Upper lobe of right lung (tissue), 1 donor: ENCODE measurements around the gene RNF20. TPM values are rescaled to one million over a fixed set of nuclear protein-coding genes. Genes with fewer than 3 reads are reported as not detected.

Source experiments
- ATAC-seq: fragments of 200-7000 bp; cut with Tn5 transposase; one replicate; pipeline ENCODE4 v1.9.1; 2020; ENCODE audit warnings: mild to moderate bottlenecking, moderate library complexity
- DNase-seq: peaks from one replicate; pipeline ENCODE4 v3.0.0-alpha.2; 2020
- H3K27ac ChIP-seq: fragments of 200-600 bp; one replicate; pipeline ENCODE4 v1.8.0; 2022
- H3K27me3 ChIP-seq: fragments of 200-600 bp; one replicate; pipeline ENCODE4 v1.8.0; 2022; ENCODE audit warnings: mild to moderate bottlenecking
- H3K36me3 ChIP-seq: fragments of 200-600 bp; one replicate; pipeline ENCODE4 v1.8.0; 2022
- H3K4me1 ChIP-seq: fragments of 200-600 bp; one replicate; pipeline ENCODE4 v1.8.0; 2022
- H3K4me3 ChIP-seq: fragments of 200-600 bp; one replicate; pipeline ENCODE4 v1.8.0; 2022; ENCODE audit warnings: mild to moderate bottlenecking
- H3K9me3 ChIP-seq: fragments of 200-600 bp; one replicate; pipeline ENCODE4 v1.8.0; 2022
- intact Hi-C: fragments of 100-400 bp; cut with DNase I; formaldehyde crosslinking; loops from one replicate; pipeline ENCODE4 v1.11.0; 2022
- total RNA-seq: library from RNA; stranded (reverse); fragmentation: NEBNext Ultra II Directional; extraction: Animal tissue kit (Norgen Biotek cat#: 25700); gene quantifications from one replicate; pipeline ENCODE4 v1.2.1, GENCODE V29; 2021
- TF ChIP-seq, protein P1 (sequence below): fragments of 200-600 bp; IDR thresholded peaks from one replicate; pipeline ENCODE4 v1.8.0; 2022; ENCODE audit warnings: antibody characterized with exemption
- donor health status: DM: no; HTN: yes; CAD: no; lungs with severe emphysema.

RNF20 gene
- total RNA-seq, 1 donor from 2014 or later = 48.1 TPM

DNA sequence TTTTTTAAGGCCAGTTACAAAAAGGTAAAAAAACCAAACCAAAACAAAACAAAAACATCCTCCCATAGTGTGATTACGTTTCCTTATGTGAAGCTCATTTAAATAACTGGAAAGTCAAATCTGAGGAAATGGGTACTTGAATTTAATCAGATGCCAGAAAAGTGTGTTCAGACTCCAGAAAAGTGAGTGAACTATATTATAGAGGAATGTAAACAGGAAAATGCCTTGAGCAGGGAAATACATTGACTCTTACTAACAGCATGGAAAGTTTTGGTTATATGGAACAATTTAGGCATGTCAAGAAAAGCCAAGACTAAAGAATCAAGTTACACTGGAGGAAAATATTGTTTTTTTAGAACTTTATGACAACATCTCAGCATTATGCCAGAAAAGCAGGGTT lies 37.8 kb upstream of the RNF20 start:
- Histone ChIP-seq H3K4me1 (no peaks in the 10 kb centered on the region), H3K4me3 (no peak overlapping the region), H3K27me3 (no peaks in the 10 kb centered on the region), H3K9me3 (no peaks in the 10 kb centered on the region), H3K36me3 (no peaks in the 10 kb centered on the region), H3K27ac (no peak overlapping the region)
- intact Hi-C loops = no loop called here
- ATAC-seq (no peak), DNase-seq (no peak)
- TF ChIP-seq, protein P1, sequence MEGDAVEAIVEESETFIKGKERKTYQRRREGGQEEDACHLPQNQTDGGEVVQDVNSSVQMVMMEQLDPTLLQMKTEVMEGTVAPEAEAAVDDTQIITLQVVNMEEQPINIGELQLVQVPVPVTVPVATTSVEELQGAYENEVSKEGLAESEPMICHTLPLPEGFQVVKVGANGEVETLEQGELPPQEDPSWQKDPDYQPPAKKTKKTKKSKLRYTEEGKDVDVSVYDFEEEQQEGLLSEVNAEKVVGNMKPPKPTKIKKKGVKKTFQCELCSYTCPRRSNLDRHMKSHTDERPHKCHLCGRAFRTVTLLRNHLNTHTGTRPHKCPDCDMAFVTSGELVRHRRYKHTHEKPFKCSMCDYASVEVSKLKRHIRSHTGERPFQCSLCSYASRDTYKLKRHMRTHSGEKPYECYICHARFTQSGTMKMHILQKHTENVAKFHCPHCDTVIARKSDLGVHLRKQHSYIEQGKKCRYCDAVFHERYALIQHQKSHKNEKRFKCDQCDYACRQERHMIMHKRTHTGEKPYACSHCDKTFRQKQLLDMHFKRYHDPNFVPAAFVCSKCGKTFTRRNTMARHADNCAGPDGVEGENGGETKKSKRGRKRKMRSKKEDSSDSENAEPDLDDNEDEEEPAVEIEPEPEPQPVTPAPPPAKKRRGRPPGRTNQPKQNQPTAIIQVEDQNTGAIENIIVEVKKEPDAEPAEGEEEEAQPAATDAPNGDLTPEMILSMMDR = no peak

DNA sequence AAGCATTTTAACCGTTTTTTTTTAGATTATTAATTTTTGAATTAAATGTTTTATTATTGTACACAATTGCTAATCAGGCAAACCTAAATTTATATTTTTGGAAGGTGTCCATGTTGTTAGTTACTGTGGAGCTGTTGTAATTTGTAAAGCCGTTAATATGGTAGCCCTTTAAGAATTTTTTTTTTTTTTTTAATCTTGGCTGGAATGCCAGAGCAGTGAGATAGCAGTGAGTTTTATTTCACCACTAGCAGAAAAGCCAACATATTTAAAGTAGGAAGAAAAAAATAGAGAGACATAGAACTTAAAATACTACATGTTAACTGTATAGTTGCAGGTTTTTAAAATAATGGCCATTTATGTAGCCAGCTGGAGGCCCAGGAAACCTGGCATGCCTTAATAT lies 35.3 kb upstream of the RNF20 start:
- TF ChIP-seq, protein P1 = no peak
- intact Hi-C loops = no loop called here
- Histone ChIP-seq H3K4me3 (no peak overlapping the region), H3K4me1 (no peaks in the 10 kb centered on the region), H3K27me3 (no peaks in the 10 kb centered on the region), H3K27ac (no peak overlapping the region), H3K36me3 (no peaks in the 10 kb centered on the region), H3K9me3 (no peaks in the 10 kb centered on the region)
- DNase-seq = no peak
- no peak for ATAC-seq

DNA sequence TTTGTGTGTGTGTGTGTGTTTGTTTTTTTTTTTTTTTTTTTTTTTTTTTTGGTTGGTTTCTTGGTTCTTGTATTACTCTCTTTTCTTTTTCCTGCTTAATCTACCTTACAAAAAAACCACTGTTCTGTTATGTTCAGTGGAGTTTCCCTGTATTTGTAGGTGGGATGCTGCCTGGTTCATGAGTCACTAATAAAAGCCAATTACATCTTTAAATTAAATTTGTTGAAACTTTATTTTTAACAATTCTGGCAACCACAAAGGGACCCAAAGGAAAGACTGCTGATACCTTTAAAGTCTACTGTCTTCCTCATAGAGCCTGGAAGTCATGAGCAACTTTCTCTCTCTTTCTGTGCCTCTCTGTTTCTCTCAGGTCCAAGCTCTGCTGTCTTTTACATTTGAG lies 29.5 kb upstream of the RNF20 start:
- Histone ChIP-seq H3K4me3 (no peak overlapping the region), H3K9me3 (no peaks in the 10 kb centered on the region), H3K36me3 (no peaks in the 10 kb centered on the region), H3K4me1 (no peaks in the 10 kb centered on the region), H3K27ac (no peak overlapping the region), H3K27me3 (no peaks in the 10 kb centered on the region)
- intact Hi-C loops = no loop called here
- TF ChIP-seq, protein P1 = no peak
- ATAC-seq (no peak), DNase-seq (no peak)

DNA sequence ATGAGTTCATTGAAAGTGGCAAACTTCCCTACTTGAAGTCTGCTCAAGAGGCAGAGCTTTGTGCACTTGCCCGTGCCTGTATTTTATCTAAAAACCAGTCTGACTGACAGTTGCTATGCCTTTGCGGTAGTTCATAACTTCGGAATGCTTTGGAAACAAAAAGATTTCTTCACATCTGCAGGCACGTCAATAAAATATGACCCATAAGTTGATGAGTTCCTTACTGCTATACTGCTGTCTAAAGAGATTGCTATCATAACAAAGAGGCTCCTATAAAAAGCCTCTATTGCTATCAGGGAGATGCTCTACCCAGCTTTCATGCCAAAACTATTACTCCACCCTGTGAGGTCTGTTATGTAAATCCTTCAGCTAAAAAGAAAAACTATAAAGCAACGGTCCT lies 25.4 kb upstream of the RNF20 start:
- ATAC-seq (no peak), DNase-seq (no peak)
- H3K4me3 ChIP-seq = no peak overlapping the region
- intact Hi-C loops = no loop called here
- no peaks in the 10 kb centered on the region for H3K9me3 ChIP-seq
- H3K27ac ChIP-seq = no peak overlapping the region
- no peaks in the 10 kb centered on the region for H3K4me1 ChIP-seq
- no peaks in the 10 kb centered on the region for H3K36me3 ChIP-seq
- TF ChIP-seq, protein P1 = no peak
- H3K27me3 ChIP-seq = no peaks in the 10 kb centered on the region

DNA sequence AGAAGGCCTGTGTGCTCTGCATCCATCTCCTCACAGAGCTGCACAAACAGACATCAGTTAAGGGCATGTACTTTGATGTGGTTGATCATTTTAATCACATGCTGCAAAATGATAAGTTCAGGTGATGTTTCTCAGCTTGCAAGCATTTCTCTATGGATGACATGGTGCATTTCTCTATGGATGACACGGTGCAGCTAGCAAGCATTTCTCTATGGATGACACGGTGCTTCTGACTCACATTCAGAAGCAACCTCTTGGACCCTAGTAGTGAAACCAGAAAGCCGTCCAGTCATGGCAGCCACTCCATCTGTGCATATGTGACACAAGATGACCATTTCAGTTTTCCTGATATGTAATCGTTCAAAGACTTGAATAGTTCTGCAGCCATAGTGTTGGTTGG lies 24.1 kb upstream of the RNF20 start:
- DNase-seq (no peak), ATAC-seq (no peak)
- intact Hi-C loops = no loop called here
- H3K4me1 ChIP-seq = peaks cover 6% of the 10 kb centered on the region
- no peak overlapping the region for H3K4me3 ChIP-seq
- no peaks in the 10 kb centered on the region for H3K36me3 ChIP-seq
- no peaks in the 10 kb centered on the region for H3K27me3 ChIP-seq
- no peaks in the 10 kb centered on the region for H3K9me3 ChIP-seq
- H3K27ac ChIP-seq = no peak overlapping the region
- TF ChIP-seq, protein P1 = no peak

DNA sequence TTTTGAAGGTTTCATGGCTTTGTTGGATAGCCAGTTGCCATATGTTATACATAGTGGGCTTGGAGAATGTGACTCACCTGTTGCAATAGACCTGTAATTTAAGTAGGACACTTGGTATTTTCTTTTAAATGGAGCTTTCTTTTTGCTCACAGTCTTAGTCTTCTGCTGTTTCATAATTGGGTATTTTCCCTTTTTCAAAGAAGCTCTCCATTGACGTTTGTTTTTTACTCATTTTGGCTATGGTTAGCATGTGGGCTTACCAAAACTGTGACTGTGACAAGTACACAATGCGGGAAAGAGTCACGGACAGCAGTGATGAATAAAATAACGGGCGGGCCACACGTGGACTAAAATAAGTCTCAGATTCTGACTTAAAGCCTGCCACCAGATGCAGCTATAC lies 23.2 kb upstream of the RNF20 start:
- Histone ChIP-seq H3K36me3 (no peaks in the 10 kb centered on the region), H3K4me1 (peaks cover 10% of the 10 kb centered on the region), H3K27me3 (no peaks in the 10 kb centered on the region), H3K4me3 (no peak overlapping the region), H3K27ac (no peak overlapping the region), H3K9me3 (no peaks in the 10 kb centered on the region)
- ATAC-seq (no peak), DNase-seq (no peak)
- intact Hi-C loops = no loop called here
- TF ChIP-seq, protein P1 = no peak
